Activated CD8-positive, alpha-beta memory T cell treated with anti-CD3 and anti-CD28 coated beads, Interleukin-2, amount 50 U/mL, for 1 hour (primary cell): Measurements from ENCODE around the gene GABRG3.

Experiments used
- DNase-seq: peaks from one replicate; pipeline ENCODE4 v3.0.0-alpha.2; 2020; ENCODE audit errors: extremely low read depth

The GABRG3 gene

DNA sequence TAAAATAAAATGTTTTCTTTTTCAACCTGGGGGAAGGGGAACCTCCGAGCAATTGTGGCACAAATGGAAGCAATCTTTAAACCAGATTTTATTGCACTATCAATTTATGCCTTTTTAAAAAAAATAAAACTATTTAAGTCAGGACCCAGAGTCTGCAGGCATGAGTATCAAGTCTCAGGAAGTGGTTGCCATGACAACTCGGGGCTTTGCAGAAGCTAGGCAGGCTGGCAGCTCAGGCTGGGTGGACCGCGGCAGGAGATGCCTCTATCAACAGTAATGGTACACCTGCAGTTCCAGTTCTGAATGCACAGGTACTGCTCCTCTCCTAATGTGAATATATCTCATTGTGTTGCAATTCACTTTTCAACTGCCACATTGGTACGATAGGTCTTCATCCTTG is 447.7 kb downstream of the GABRG3 start:
- DNase-seq: no peak

GRCh38 chr15:27422997-27423396 is 452.0 kb downstream of the GABRG3 start:
- DNase-seq: no peak

- no peak for DNase-seq
Observed at GRCh38 chr15:27426805-27427204, 455.8 kb downstream of the GABRG3 start.

- DNase-seq: no peak
Observed at GRCh38 chr15:27427276-27427675, 456.3 kb downstream of the GABRG3 start.

- DNase-seq: no peak
Observed at GRCh38 chr15:27428151-27428550, 457.2 kb downstream of the GABRG3 start.

GRCh38 chr15:27429577-27429976 is 458.6 kb downstream of the GABRG3 start:
- no peak for DNase-seq

- no peak for DNase-seq
Observed at GRCh38 chr15:27433604-27434003, 462.6 kb downstream of the GABRG3 start.

- DNase-seq: no peak
Observed at GRCh38 chr15:27438403-27439375, 467.7 kb downstream of the GABRG3 start.

DNA sequence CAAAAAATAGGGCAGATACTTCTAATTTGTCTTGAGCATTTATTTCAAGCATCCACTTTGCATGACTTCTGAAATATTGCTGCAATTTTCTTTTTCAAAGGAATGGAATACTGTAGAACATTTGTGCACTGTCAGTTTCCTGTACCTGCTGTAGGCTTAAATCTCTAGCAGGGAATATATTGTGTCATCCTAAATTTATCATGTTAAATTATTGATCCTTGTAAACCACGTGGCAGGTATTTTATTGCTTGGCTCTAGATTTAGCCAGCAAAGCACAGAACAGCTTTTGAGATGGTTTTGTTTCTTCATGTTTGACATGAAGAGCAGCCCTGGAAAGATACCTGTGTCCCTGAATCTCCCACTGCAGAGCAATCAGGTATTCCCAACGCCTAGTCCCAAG is 470.1 kb downstream of the GABRG3 start:
- DNase-seq: no peak

DNA sequence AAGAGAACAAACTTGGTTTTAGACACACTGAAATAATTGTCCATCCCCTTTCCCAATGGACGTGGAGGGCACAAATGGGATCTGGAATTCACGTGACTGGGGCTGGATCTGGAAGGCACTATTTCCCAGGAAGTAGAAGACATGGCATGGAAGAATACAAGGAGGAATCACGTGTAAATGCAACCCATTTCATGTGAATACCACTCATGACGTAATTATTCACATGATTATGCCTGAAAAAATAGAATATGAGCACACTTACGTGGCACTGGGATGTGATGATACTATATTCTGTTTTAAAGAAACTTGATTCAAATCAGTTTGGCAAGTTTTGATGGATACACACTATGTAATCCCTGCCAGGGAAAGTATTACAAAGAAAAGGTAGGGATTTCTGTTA is 477.3 kb downstream of the GABRG3 start:
- no peak for DNase-seq

GRCh38 chr15:27448986-27449385 is 478.0 kb downstream of the GABRG3 start:
- no peak for DNase-seq

GRCh38 chr15:27449941-27450340 is 479.0 kb downstream of the GABRG3 start:
- no peak for DNase-seq

DNA sequence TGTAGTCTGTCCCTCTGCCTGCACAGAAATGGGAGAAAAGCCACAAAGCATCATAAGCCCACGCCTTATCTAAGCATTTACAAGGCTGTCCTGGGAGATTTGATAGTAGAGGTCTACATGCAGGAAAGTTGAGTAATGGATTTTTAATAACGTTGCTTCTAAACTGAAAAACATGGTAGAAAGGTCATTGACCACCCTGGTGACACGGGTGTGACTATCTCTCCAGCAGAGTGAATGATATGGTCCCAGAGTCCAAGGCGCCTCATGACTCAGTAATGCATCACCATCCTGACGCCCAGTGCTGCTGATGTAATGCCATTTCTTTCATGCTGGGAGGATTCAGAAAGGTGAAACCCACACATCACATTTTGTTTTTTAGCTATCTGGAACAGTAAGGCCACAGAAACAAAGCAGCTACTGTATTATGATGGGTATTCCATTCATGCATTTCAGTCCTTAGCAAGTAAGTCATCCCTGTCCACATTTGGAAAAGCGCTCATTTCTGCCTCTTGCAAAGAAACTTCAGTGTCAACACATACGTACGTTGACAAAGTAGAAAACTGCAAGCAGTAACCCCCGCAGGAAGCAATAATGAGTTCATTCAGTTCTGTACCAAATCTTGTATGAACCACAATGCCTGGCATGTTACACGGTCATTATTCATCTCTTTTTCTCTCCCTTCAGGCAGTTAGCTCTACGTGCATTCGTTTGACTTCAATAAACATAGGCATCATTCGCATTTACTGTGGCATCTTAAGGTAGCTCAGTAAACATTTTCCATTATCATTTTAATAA is 483.5 kb downstream of the GABRG3 start:
- DNase-seq: no peak

GRCh38 chr15:27456807-27457206 is 485.8 kb downstream of the GABRG3 start:
- DNase-seq: no peak

GRCh38 chr15:27457766-27458165 is 486.8 kb downstream of the GABRG3 start:
- DNase-seq: no peak

DNA sequence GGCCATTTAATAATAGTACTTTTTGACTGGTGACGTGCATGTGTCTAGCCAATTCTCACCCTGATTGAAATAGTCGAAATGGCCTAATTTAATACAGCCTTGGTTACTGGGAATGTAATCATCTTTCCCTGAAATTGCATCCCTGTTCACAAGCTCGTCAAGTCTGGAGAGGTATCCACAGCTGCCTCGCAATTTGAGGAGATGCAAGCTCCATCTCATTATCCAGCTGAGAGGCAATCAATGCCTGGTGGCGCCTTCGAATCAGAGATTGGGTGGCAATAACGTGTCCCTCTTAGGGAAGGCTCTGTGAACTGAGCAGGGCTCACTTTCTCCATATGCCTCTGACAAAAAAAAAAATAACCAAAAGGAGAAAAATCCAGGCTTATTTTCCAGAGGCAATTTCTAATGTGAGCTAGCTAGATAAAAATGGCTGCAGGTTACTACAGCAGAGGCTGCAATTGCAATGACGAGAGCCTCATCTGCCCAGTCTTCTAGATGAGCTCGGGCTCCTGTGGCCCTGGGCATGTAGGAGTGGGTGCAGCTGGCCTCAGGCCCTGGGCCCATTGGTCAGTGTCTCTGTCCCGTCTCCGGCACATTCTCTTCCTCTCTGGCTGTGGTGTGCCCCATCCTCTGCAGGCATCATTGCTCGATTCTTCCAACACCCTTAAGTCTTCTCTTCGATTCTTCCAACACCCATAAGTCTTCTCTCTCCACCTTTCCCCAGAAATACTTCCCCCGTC is 487.5 kb downstream of the GABRG3 start:
- no peak for DNase-seq

GRCh38 chr15:27459836-27460235 is 488.9 kb downstream of the GABRG3 start:
- DNase-seq: no peak

DNA sequence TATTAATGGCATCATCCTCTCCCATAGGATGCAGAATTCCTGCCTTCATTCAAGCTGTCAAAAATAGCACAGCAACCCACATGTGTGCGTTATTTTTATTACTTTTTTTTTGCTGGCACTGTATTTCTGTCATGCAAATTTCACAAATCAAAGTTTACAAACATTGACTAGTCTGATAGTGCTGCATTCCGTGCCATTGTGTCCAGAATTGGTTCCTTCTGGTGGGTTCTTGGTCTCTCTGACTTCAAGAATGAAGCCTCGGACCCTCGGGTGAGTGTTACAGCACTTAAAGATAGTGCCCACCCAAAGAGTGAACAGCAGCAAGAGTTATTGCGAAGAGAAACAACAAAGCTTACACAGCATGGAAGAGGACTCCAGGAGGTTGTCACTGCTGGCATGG is 490.2 kb downstream of the GABRG3 start:
- DNase-seq: no peak

- no peak for DNase-seq
Observed at GRCh38 chr15:27463525-27464088, 492.6 kb downstream of the GABRG3 start.

GRCh38 chr15:27464941-27465612 is 494.1 kb downstream of the GABRG3 start:
- DNase-seq: no peak

DNA sequence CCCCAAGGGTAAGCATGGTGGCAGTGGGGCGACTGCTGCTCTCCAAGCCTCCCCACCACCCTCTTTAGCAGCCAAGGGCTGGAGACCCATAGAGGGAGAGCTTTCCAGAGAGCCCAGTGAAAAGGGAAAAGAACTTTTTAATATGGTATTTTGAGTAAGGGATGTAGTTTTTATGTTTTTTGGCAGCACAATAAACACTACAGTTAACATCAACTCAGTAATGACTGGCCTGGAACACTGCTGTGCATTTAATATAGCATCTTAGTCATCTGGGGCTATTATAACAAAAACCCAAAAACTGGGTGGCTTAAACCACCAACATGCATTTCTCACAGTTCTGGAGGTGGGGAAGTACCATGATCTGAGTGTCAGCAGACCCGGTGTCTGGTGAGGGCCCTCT is 495.8 kb downstream of the GABRG3 start:
- DNase-seq: no peak
